Activated effector memory CD4-positive, alpha-beta T cell treated with Interleukin-2 at 50 U/mL for 16 hours (primary cell): ENCODE results near the gene FSD2.
A peak's percentile ranks its signal among the peaks of the same experiment; 100 is the strongest.
"Not testable (repeated sequence)": the region's sequence is repeated elsewhere in the genome, so short reads cannot be mapped to it uniquely, and the experiment has no call there.

Experiments used
- DNase-seq: peaks from one replicate; pipeline ENCODE4 v3.0.0-alpha.2; 2020

FSD2 gene

DNA sequence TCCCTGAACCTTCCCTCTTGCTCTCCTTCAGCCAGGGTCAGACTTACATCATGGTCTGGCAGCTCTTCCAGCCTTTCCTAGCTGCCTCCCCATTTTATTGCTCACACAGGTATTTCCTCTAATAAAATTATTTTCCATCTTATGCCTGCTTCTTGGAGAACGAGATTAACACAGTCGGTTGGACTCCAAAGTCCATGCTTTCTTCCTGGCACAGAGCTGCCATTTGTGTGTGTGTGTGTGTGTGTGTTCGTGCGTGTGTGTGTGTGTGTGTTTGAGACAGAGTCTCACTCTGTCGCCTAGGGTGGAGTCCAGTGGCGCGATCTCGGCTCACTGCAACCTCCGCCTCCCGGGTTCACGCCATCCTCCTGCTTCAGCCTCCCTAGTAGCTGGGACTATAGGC, 15.5 kb downstream of the FSD2 start:
- no peak for DNase-seq

DNA sequence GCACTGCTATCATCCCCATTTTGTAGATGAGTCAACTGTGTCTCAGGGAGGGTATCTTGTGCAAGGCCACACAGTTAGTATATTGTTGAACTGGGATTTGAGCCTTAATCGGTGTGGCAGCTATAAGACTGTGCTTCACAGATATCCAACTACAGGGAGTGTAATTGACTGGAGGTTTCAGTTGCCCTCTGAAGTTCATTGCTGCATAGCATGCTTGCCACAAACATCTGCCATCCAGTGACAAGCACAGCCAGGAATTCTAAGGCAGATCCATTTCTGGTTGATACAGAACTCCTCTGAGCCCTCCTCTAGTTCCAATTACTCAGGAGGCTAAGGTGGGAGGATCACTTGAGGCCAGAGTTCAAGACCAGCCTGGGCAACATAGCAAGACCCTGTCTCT, 16.4 kb downstream of the FSD2 start:
- no peak for DNase-seq

DNA sequence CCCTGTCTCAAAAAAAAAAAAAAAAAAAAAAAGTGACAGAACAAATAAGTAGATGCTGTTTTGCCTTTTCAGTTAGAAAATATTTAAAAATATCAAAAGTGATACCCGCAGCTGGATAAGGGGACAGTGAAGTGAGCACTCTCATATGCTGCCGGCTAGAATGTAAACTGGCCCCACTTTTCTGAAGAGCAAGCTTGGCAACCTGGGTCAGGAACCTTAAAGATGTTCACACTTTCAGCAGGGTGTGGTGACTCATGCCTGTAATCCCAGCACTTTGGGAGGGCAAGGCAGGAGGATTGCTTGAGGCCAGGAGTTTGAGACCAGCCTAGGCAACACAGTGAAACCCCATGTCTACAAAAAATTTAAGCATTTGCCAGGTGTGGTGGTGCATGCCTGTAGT, 17.4 kb downstream of the FSD2 start:
- DNase-seq = no peak

DNA sequence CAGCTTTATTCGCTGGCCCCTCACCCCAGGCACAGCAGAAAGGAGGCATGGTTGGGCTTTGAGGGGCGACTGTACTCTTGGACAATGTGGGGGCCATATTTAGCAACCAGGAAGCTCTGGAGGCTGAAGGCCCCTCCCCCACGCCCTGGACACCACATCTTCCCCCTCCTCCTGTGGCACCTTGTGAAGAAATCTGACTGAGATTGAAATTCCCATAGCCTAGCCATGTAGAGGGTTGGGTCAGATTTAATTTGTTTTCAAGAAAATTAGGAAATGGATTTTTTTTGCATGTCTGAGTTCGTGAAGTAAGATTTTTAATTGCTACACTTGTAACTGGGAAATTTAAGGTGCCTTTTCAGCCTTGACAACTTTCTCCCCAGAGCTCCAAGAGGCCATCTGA, 24.5 kb downstream of the FSD2 start:
- DNase-seq = no peak

DNA sequence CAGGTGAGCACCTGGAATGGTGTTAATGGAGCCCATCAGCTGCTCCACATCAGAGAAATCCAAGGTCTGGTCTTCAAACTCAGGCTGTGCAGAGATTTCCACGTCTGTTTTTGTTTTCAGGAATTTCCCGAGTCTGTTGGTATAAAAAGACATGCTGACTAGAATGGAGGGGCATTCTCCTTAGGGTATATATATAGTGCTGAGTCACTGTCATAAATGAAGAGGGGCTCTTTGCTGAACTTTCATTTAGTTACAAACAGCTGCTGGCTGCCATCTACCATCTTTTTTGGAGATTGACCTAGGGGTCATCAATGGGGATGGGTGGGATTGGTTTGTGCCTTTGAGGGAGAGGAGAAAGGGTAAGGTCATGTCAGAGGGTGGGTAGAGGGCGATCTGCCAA, 27.1 kb downstream of the FSD2 start:
- DNase-seq = no peak

DNA sequence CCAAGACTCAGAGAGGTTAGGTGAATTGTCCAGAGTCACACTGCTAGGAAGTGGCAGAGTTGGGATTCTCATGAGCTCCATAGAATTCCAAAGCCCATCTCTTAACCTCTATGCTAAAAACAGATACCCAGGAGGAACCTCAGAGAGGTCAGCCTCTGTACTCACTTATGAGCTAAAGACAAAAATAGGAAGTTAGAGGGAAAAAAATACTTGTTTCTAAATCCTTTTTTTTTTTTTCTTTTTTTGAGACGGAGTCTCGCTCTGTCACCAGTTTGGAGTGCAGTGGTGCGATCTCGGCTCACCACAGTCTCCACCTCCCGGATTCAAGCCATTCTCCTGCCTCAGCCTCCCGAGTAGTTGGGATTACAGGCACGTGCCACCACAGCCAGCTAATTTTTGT, 31.4 kb downstream of the FSD2 start:
- no peak for DNase-seq

DNA sequence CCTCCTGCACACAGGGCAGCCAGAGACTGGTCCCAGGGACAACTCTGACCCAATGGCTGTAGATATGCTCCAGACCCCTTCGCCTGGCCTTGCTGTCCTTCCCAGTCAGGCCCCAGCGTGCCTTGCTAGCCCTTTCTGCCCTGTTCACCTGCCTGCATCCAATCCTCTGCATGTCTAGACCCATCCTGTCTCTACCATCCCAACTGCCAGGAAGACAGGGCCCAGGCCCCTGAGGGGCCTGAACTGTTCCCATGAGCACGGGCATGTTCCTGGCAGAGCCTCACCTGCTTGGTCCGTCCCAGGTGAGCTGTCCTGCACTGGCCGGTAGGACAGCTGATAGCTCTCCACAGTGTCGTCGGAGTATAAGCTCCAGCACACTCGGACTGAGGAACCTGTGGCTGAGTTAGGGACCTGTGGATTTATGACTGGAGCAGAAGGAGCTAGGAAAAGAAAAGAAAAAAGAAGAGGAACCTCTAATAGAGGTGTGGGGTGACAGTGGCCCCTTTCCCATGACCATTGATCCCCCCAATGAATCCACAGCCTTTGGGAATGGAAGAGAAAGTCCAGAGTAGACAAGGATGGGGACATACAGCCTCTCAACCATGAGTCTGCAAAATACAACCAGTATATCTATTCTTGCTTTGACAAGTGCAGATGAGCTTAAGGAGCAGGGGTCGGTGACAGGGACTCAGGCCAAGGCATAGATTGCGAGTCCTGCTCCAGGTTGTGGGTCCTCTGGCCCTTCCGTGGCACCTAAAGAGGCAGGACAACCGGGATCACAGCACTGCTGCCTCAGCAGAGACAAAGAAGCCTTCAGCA, 33.9 kb downstream of the FSD2 start:
- no peak for DNase-seq

DNA sequence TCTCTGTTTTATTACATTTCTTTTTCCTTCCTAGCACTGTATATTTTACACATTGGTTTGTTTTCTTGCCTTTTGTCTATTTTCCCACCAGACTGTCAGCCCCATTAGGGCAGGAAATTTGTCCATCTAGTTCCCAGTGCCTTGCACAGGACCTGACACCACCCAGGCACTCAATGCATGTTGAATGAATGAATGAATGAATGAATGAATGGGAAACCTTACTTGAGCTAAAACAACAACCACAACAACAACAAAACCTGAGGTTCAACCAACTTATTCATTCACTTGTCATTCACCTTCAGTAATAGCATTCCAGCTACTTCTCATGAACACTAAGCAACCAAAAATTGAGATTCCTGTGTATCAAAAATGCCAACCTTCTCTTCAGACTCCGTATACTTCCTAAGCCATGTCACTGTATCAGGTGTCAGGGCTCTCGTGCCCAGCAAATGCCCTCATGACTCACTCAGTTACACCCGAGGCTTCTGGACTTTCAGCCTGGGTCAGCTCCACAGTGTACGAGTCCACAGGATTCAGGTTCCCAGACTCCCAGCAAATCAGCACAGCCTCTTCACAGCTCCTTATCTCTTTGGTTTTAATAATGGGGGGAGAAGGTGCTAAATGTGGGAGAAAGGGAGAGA, 37.3 kb downstream of the FSD2 start:
- DNase-seq = no peak

DNA sequence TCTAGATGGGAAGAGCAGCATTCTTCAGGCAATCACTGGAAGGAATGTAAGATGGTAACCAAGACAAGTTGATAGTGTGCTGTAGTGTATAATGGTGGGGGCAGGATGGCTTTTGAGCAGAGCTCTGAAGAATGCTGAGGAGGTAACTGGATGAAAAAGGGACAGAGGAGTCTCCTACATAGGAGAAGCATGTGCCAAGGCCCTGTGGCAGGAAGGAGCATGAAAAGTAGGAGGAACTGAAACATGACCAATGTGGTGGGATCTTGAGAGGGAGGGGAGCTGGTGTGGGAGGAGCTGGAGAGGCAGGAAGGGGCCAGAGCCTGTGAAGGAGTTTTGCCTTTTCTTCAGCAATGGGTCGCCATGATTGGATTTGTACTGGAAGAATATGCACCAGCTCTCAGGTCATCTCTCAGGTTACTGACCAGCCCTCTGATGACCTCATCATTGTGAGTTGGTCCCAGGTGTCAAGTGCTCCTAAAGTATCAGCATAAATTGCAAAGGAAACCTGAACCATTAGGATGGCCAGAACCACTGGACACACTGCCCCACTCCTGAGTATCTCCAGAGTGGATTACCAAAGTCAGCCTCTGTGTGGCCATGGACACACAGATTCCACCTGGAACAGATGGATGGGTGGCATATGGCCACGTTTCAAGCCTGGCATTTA, 38.6 kb downstream of the FSD2 start:
- DNase-seq = no peak

DNA sequence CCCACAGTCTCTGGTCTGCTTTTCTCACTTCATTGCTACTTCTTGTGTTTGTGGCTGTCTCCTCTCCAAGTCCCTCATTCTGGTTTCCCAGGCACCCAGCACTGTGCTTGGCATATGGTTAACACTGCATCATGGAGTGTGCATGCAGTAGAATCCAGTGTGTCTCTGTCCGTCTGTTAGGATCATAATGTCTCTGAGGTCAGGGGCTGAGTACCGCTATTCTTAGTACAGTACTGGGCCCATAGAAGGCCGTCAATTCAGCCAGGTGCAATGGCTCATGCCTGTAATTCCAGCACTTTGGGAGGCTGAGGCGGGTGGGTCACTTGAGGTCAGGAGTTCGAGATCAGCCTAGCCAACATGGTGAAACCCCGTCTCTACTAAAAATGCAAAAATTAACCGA, 39.7 kb downstream of the FSD2 start:
- DNase-seq = not testable (repeated sequence)

DNA sequence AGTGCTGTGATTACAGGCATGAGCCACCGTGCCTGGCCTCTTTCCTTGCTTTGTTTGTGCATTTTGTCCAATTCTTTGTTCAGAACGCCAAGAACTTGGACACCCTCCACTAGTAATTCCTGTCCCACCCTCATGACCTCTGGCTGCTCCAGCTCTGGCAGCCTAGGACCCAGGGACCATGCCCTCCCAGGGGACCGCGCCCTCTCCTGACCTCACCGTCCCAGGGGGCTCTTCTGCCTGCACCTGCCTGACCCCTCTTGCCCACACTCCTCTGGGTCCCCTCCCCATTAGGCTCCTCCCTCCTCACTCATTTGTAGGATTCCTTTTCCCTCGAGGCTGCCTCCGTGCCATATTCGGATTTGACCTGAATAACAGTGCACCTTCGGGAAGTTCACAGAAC, 41.1 kb downstream of the FSD2 start:
- DNase-seq = no peak

DNA sequence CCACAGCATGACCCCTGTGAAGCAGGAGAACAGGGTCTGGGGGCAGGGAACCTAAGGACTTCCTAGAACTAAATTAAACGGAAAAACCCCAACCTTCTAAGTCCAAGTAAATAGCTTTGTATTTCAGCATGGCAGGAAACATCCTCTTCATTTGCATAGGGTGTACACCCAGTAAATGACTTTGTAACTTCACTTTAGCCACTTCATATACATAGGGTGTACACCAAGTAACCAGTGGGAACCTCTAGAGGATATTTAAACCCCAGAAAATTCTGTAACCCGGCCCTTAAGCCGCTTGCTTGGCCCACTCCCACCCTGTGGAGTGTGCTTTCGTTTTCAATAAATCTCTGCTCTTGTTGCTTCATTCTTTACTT, 41.8 kb downstream of the FSD2 start:
- DNase-seq = no peak

DNA sequence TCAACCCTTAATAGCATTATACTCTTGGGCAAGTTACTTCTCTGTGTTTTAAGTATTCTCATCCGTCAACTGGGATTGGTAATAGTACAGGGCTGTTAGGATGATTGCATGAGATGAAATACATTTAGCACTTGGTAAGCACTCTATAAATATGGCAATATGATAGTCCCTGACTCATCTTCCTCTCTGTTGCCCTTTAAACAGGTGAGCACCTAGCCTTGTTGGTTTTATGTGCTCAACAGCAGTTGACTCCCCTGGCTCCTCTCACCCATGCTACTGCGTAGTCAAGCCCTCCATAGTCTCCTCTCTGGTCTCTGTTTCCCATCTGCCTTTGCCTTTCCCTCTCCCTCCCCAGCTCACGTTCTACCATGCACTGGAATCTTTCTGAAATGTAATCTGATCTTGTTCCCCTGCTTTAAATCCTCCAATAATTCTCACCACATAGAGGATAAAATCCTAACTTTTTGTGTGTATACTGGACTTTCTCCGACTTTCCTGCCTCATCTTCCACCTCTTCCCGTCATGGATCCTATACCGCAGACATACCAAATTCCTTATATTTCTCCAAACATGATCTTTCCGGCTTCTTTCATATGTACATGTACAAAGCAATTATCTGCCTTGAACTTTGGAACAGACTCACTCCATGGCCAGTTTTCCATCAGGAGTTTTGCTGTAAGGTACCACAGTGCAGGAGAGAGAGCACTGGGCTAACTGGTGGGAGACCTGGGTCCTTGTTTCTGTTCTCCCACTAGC, 42.3 kb downstream of the FSD2 start:
- DNase-seq = no peak

DNA sequence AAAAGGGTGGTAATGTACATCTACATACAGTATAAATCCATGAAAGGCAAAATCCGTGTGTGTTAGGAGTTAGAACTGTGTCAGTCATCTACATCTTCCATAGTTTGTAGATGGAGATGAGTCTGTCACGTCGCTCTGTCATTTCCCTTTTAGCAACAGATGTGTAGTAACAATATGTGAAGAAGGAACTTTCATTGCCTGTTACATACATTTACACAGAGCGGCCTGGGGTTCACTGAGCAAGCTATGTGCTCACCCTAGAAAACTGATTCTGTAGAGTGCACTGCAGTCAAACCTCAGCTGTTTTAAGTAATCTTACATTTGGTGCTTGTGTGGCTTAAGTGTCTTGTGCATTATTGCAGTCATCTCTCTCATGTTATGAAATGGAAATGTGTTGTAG, 54.6 kb downstream of the FSD2 start:
- DNase-seq = no peak

DNA sequence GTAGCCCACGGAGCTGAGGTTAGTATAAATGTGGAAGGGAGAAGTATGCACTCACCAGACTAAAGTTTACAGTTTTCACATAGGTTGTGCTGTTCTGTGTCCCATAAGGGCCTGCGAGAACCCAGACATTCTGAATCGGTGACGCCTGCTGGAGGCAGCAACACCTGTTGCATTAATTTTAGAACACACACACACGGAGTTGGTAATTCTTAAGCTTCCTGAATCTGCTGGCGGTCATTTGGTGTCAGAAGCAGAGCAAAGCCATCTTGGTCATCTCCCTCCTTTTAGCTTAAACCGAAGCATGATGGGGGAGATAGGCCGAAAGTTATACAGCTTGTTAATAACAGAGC, 55.1 kb downstream of the FSD2 start:
- no peak for DNase-seq

DNA sequence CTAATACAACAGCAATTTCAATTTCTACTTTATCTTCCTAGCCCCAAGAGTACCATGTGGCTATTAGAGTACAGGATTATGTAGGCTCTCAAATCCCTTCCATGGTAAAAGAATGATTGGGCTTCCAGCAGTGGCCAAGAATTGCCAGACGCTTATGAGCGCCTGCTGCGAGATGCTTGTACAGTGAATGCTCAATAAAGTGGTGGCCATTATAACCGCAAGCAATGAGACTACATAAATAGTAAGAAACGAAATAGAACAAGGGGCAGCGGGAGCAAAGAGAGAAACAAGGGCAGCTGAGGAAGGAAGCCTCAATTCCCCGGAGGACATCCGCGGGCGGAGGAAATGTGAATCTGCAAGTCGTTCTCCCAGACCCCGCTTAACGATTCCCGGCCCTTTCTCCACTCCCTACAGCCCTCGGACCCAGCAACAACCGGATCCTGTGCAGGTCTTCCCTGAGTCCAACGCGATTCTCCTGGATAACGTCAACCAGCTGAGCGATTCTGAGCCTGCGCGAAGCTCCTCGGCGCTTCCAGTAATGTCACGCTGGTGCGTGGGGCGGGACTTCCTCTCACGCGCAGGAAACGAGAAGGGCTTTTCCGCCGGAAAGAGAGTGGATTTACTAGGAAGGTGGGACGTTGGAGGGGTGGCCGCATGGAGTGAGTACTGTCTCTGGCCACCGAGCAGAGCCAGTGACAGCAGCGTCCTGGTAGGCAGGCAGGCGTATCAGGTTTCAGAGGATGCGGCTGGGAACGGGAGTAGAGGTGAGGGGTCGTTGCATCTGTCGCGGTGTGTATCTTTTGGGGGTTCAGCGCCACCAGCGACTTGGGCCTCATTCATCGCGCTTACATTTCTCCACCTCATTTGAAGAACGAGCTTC, 55.7 kb downstream of the FSD2 start:
- DNase-seq = peak; percentile 77

DNA sequence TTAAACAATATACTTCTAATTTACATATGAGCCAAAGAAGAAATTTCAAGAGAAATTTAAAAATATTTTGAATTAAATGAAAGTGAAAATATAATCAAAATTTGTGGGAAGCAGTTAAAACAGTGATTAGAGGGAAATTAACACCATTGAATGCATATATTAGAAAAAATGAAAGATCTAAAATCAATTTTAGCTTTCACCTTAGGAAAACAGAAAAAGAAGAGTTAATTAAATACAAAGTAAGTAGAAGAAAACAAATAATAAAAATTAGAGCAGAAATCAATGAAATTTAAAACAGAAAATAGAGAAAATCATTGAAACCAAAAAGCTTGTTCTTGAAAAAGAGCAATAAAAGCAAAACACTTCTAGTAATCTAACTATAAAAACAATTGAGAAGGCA, 57.6 kb downstream of the FSD2 start:
- no peak for DNase-seq

DNA sequence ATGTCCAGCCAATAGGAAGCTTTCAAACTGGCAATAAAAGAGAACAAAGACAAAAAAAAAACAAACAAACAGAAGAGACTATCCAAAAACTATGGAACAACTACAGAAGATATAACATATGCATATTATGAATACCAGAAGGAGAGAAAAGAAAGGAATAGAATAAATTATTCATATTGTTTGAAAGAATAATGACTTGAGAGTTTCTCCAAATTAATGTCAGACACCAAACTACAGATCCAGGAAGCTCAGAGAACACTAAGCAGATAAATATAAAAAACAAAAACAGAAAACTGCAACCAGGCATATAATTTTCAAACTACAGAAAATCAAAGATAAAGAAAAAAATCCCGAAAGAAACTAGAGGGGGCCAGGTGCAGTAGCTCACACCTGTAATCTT, 62.1 kb downstream of the FSD2 start:
- DNase-seq = no peak

DNA sequence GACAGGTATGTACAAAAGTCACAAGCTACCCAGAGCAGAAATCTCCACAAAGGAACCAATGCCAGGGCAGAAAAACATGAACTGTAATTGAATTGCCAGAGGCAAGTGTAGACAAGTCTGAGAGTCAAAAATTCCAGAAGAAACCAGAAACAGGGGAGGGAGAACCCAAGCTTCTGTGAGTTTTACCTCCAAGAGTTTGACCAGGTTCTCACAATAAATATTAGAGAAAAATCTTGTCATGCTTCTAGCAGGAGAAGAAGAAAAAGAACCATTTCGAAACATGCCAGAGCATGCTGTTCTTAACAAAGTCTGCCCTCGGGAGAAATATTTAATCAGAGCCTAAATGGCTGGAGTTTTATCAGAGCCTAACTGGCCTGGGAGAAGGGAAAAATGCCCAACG, 63.7 kb downstream of the FSD2 start:
- no peak for DNase-seq

DNA sequence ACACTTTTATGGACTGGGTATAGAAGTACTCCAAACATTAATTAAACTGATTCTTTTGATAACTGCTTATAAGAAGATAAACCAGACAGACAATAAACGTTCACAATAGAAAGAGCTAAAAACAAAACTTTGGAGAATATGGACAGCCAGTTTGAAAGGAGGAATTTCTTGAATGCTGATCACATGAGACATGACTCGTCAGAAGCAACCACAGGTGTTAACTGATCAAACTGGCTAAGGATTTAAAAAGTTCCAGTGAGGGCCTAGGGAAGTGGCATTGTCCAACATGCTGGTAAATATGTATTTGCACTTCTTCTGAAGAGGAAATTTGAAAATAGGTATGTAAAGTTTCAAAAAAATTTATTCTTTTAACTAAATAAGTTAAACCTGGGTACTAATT, 66.8 kb downstream of the FSD2 start:
- DNase-seq = no peak

DNA sequence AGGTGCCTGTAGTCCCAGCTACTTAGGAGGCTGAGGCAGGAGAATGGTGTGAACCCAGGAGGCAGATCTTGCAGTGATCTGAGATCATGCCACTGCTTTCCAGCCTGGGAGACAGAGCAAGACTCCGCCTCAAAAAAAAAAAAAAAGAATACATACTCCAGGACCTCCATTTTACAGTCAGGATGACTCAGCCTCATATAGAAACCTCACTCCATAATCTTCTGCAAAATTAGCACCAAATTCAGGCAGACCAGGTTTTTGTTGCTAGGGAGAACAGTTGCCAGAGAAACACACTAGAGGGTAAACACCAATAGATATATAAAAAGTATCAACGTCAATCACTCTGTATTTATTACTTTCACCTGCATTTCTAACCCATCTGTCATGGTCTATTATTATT, 67.9 kb downstream of the FSD2 start:
- no peak for DNase-seq

DNA sequence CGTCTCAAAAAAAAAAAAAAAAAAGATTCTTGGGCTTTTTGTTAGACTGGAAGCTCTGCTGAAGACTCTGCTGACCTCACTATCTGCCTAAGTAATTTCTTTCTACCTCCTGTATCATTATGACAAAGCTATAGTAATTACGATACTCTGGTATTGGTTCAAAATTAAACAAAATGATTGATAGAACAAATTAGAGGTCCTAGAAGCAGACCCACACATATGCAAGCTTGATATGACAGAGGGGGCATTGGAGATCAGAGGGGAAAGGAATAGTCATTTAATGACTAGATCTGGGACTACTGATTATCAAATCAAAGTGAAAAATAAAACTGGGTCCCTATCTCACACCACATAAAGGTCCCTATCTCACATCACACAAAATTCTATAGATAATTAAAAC, 74.3 kb downstream of the FSD2 start:
- DNase-seq = no peak

DNA sequence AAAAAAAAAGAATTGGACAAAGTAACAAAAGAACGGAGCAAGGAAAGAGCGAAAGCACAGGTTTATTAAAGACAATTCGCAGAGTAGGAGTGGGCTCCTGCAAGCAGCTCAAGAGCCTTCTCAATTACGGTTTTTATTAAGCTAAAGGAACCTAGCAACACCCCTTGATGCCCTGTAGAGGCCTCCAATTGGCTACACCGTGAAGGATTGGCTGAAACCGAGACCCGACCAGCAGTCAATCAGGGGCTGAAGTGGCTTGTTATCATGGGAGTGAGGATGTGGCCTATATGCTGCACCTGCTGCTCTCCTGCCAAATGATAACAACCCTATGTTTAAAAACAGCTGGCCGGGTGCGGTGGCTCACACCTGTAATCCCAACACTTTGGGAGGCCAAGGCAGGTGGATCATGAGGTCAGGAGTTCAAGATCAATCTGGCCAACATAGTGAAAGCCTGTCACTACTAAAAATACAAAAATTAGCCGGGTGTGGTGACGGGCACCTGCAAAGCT, 75.8 kb downstream of the FSD2 start:
- no peak for DNase-seq
